ENCODE measurements around the gene MEOX1.

The MEOX1 gene

DNA sequence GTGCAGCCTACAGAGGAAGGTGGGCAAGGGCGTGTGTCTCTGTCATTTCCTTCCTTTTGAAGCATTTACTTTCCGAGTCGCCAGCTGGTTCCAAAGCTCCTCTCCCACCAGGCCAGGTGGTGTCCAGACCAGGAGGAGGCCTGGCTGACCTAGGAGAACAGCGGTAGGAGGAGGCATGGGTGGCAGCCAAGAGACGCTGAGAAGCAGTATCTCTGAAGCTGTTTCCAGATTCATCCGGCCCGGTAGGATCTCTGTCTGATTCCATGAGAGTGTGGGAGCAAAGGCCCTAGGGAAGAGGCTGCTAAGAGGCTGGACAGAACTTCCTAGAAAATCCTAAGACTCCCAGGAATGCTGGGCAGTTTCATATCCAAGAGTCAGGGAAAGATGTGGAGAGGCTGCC is 20.3 kb downstream of the MEOX1 start:
- Histone ChIP-seq H3K36me3 (ENCODE audit: control insufficient read depth, insufficient read depth, low read length) (no peaks in the 10 kb centered on the region), H3K4me3 (ENCODE audit: insufficient read depth, low read depth, low read length, poor library complexity, severe bottlenecking) (no peak overlapping the region), H3K9me3 (ENCODE audit: control insufficient read depth, low read length) (no peaks in the 10 kb centered on the region), H3K27ac (ENCODE audit: insufficient read depth, low read length, poor library complexity, severe bottlenecking) (no peak overlapping the region), H3K27me3 (replicated peaks; ENCODE audit: control insufficient read depth, insufficient read depth, low read length, poor library complexity, severe bottlenecking) (no peaks in the 10 kb centered on the region), H3K4me1 (ENCODE audit: control insufficient read depth, insufficient read depth, low read length, poor library complexity, severe bottlenecking) (no peaks in the 10 kb centered on the region)
- no peak for DNase-seq

DNA sequence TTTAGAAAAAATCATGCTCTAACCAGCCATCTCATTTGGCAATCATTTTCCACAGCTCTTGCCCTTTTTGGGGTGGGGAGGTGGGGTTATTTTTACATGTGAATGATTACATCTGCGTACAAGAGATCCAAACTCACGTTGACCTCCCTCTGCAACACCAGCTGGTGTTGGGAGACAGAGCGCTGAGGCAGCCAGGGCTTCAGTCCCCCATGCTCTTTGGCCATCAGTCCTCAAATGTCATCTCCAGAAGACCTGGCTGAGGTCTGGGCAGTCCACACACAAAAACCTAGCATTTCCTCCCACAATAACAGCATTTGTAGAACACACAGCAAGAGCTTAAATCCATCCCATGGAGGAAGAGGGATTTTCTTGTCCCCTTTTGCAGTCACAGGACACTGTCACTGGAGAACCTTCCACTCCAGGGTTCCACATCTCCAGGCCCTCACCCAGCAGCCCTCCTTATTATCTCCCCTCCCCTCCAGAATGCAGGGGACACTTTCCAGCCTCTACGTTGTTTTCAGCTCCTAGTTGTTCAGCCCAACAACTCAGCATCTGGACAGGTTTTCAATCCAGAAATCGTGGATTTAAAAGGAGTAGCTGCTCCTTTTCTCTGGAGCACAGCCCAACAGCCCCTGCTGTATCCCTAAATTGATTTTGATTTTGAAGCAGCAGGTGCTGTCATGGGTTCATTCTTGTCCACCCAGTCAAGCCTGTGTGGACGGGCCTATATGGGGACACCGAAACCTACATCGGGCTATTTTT is 21.1 kb downstream of the MEOX1 start:
- Histone ChIP-seq H3K27ac (ENCODE audit: insufficient read depth, low read length, poor library complexity, severe bottlenecking) (no peak overlapping the region), H3K9me3 (ENCODE audit: control insufficient read depth, low read length) (no peaks in the 10 kb centered on the region), H3K27me3 (replicated peaks; ENCODE audit: control insufficient read depth, insufficient read depth, low read length, poor library complexity, severe bottlenecking) (no peaks in the 10 kb centered on the region), H3K4me1 (ENCODE audit: control insufficient read depth, insufficient read depth, low read length, poor library complexity, severe bottlenecking) (no peaks in the 10 kb centered on the region), H3K36me3 (ENCODE audit: control insufficient read depth, insufficient read depth, low read length) (no peaks in the 10 kb centered on the region), H3K4me3 (ENCODE audit: insufficient read depth, low read depth, low read length, poor library complexity, severe bottlenecking) (no peak overlapping the region)
- DNase-seq = no peak

DNA sequence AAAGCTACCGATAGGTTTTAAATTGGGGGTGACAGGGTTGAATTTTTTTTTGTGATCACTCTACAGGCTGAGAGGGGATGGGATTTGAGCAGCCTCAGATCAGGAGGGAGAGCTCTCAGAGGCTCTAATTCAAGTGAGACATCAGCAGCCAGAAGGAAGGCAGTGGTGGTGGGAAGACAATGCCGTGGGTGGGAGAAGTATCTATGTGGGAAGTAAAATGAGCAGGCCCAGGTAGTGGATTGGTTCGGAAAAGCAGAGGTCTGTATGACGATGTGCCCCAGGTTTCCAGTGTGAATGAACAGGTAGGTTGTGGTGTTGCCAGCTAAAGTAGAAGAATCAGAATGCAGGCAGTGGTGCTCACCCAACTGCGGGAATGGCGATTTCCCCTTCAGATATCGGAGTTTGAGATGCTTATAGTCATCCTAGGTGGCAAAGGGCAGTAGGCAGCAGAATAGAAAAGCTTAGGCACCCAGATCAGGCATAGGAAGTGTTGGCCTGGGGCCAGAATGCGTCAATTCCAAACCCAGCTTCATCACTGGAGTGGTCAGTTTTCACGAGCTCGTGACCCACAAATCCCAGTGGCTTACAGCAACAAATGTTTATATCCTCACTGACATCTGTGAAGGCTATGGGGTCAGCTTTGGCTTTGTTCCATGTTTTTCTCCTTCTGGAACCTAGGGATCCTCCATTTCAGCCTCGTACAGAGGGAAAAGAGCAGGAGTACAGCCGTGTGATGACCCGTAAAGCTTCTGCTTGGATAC is 24.0 kb downstream of the MEOX1 start:
- Histone ChIP-seq H3K4me1 (ENCODE audit: control insufficient read depth, insufficient read depth, low read length, poor library complexity, severe bottlenecking) (no peaks in the 10 kb centered on the region), H3K9me3 (ENCODE audit: control insufficient read depth, low read length) (no peaks in the 10 kb centered on the region), H3K27ac (ENCODE audit: insufficient read depth, low read length, poor library complexity, severe bottlenecking) (no peak overlapping the region), H3K4me3 (ENCODE audit: insufficient read depth, low read depth, low read length, poor library complexity, severe bottlenecking) (no peak overlapping the region), H3K36me3 (ENCODE audit: control insufficient read depth, insufficient read depth, low read length) (no peaks in the 10 kb centered on the region), H3K27me3 (replicated peaks; ENCODE audit: control insufficient read depth, insufficient read depth, low read length, poor library complexity, severe bottlenecking) (no peaks in the 10 kb centered on the region)
- no peak for DNase-seq

DNA sequence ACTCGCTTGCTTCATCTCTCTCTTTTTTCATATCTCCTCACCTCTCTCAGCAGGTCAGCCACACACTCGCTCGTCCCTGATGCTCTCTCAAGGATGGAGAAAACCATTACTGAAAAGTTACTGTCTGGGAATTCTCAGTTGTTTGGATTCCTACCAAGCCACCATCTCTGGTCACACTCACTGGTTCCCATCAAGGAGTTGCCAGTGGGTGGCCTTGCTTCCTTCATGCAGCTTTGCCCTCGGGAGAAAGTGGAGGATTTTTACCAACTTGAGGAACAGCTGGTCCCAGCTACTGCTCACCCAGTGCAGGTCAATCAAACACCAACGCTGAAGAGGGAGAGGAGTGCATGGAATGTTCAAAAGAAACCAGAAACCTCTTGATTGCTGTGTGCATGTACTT is 25.3 kb downstream of the MEOX1 start:
- no peak overlapping the region for H3K27ac ChIP-seq (ENCODE audit: insufficient read depth, low read length, poor library complexity, severe bottlenecking)
- no peak for DNase-seq
- no peaks in the 10 kb centered on the region for H3K9me3 ChIP-seq (ENCODE audit: control insufficient read depth, low read length)
- H3K4me1 ChIP-seq (ENCODE audit: control insufficient read depth, insufficient read depth, low read length, poor library complexity, severe bottlenecking) = no peaks in the 10 kb centered on the region
- no peaks in the 10 kb centered on the region for H3K27me3 ChIP-seq (replicated peaks; ENCODE audit: control insufficient read depth, insufficient read depth, low read length, poor library complexity, severe bottlenecking)
- no peak overlapping the region for H3K4me3 ChIP-seq (ENCODE audit: insufficient read depth, low read depth, low read length, poor library complexity, severe bottlenecking)
- H3K36me3 ChIP-seq (ENCODE audit: control insufficient read depth, insufficient read depth, low read length) = no peaks in the 10 kb centered on the region

DNA sequence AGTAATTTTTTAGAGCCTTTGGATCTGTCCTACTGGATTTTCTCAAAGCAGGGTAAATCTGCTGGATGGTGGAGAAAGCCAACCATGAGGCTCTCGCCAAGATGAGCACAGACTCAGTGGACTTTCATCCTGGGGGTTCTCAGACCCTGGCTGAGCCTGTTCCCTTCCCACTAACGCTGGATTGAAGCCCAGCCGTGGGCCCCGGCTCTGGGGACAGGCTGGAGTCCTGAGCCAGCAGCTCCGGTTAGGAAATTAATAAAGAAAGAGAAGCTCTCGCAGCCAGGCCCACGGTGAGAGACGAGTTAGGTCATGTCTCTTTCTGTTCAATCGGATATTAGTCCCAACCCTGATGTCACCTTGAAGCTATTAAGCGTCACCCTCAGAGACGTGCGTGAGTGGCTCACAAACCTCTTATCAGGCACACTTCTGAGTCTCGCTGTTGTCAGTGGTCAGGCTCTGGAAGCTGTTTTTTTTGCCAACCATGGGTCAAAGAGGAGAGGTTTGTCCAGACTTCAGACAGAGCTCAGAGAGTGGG is 27.1 kb downstream of the MEOX1 start:
- Histone ChIP-seq H3K9me3 (ENCODE audit: control insufficient read depth, low read length) (no peaks in the 10 kb centered on the region), H3K36me3 (ENCODE audit: control insufficient read depth, insufficient read depth, low read length) (no peaks in the 10 kb centered on the region), H3K27me3 (replicated peaks; ENCODE audit: control insufficient read depth, insufficient read depth, low read length, poor library complexity, severe bottlenecking) (no peaks in the 10 kb centered on the region), H3K4me1 (ENCODE audit: control insufficient read depth, insufficient read depth, low read length, poor library complexity, severe bottlenecking) (no peaks in the 10 kb centered on the region), H3K27ac (ENCODE audit: insufficient read depth, low read length, poor library complexity, severe bottlenecking) (no peak overlapping the region), H3K4me3 (ENCODE audit: insufficient read depth, low read depth, low read length, poor library complexity, severe bottlenecking) (no peak overlapping the region)
- DNase-seq = no peak

DNA sequence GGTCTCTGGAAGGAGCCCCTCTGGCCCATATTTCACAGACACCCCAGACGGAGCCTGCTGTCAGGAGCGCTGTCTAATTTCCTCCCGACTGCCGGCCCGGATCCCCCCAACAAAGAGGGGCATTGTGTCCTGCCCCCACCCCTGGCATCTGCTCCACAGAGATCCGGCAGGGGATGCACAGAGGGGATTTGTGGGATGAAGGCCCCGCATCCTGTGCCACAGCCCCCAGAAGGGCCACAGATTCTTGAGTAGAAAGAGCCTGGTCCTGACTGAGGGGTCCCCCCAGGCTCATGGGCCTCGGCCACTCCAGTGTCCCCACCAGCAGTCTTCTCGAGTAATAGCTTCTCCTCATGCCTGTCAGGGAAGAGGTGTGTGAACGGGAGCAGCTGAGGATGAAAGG is 29.5 kb downstream of the MEOX1 start:
- Histone ChIP-seq H3K4me3 (ENCODE audit: insufficient read depth, low read depth, low read length, poor library complexity, severe bottlenecking) (no peak overlapping the region), H3K9me3 (ENCODE audit: control insufficient read depth, low read length) (no peaks in the 10 kb centered on the region)

DNA sequence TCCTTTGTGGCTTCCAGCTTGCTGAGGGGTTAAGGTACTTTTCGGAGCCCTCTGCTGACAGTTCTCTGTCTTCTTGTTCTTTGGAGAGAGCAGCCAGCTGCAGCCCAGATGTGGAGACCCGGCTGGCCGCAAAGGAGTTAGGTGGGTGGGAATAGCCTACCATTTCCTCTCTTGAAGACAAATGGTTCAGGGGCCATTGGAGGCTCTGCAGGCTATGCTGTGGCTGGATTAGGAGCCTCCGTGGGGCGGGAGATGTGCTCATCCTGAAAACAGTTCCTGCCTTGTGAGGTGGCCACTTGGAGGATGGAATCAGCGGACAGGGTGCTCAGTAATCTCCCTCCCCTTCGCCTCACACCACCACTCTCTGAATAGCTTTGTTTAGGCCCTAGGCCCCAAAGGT is 30.3 kb downstream of the MEOX1 start:
- Histone ChIP-seq H3K27ac (ENCODE audit: insufficient read depth, low read length, poor library complexity, severe bottlenecking) (no peak overlapping the region), H3K4me1 (ENCODE audit: control insufficient read depth, insufficient read depth, low read length, poor library complexity, severe bottlenecking) (no peaks in the 10 kb centered on the region), H3K36me3 (ENCODE audit: control insufficient read depth, insufficient read depth, low read length) (no peaks in the 10 kb centered on the region), H3K27me3 (replicated peaks; ENCODE audit: control insufficient read depth, insufficient read depth, low read length, poor library complexity, severe bottlenecking) (no peaks in the 10 kb centered on the region), H3K4me3 (ENCODE audit: insufficient read depth, low read depth, low read length, poor library complexity, severe bottlenecking) (no peak overlapping the region), H3K9me3 (ENCODE audit: control insufficient read depth, low read length) (no peaks in the 10 kb centered on the region)
- no peak for DNase-seq

More for the DNA sequence above, 29.5 kb downstream of the MEOX1 start:
- Histone ChIP-seq H3K27me3 (replicated peaks; ENCODE audit: control insufficient read depth, insufficient read depth, low read length, poor library complexity, severe bottlenecking) (no peaks in the 10 kb centered on the region), H3K36me3 (ENCODE audit: control insufficient read depth, insufficient read depth, low read length) (no peaks in the 10 kb centered on the region), H3K4me1 (ENCODE audit: control insufficient read depth, insufficient read depth, low read length, poor library complexity, severe bottlenecking) (no peaks in the 10 kb centered on the region), H3K27ac (ENCODE audit: insufficient read depth, low read length, poor library complexity, severe bottlenecking) (no peak overlapping the region)
- no peak for DNase-seq

DNA sequence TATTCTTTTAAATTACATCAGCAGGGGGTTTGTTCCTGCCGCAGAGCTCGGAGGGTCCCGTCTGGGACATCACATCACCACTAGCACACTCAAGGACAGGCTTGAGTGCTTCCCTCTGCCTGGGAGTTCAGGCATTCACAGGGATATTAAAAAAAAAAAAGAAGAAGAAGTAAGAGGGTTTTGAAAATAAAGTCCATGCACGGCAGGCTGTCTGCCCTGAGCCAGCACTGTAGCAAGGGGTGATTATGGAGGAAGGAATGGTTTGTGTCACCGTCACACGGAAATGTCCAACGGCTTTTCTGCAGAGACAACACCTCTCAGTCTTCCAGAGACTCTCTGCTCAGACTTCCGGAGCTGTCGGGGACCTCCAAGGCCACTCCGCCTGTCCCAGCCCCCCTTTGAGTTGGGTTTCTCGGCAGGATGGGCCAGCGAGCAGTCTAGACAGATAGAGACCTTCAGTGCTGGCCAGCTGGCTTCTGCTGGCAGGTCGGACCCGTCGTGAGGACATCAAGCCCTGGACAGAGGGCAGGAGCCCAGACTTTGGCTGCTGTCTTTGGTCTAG is 33.6 kb downstream of the MEOX1 start:
- no peaks in the 10 kb centered on the region for H3K9me3 ChIP-seq (ENCODE audit: control insufficient read depth, low read length)
- no peaks in the 10 kb centered on the region for H3K4me1 ChIP-seq (ENCODE audit: control insufficient read depth, insufficient read depth, low read length, poor library complexity, severe bottlenecking)
- no peak for DNase-seq
- no peaks in the 10 kb centered on the region for H3K36me3 ChIP-seq (ENCODE audit: control insufficient read depth, insufficient read depth, low read length)
- H3K4me3 ChIP-seq (ENCODE audit: insufficient read depth, low read depth, low read length, poor library complexity, severe bottlenecking) = no peak overlapping the region
- no peaks in the 10 kb centered on the region for H3K27me3 ChIP-seq (replicated peaks; ENCODE audit: control insufficient read depth, insufficient read depth, low read length, poor library complexity, severe bottlenecking)
- H3K27ac ChIP-seq (ENCODE audit: insufficient read depth, low read length, poor library complexity, severe bottlenecking) = no peak overlapping the region

DNA sequence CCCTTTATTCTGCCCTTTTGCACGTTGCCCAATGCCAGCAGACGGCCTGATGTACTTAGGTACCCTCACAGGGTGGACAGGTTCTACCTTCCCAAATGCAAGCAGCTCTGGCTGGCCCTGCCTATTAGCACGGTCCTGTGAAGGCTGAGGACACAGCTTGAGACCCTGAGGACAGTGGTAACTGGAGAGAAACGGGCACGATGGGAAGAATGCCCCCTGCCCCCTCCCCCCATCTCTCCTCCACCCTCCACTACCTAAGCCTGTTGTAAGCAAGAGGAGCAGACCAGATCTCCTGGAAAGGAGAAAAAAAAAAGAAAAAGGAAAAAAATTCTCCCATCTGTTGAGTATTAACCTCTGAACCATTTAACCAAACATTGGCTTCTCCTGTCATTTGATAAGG is 34.1 kb downstream of the MEOX1 start:
- Histone ChIP-seq H3K27me3 (replicated peaks; ENCODE audit: control insufficient read depth, insufficient read depth, low read length, poor library complexity, severe bottlenecking) (no peaks in the 10 kb centered on the region), H3K9me3 (ENCODE audit: control insufficient read depth, low read length) (no peaks in the 10 kb centered on the region), H3K4me1 (ENCODE audit: control insufficient read depth, insufficient read depth, low read length, poor library complexity, severe bottlenecking) (no peaks in the 10 kb centered on the region), H3K27ac (ENCODE audit: insufficient read depth, low read length, poor library complexity, severe bottlenecking) (no peak overlapping the region), H3K4me3 (ENCODE audit: insufficient read depth, low read depth, low read length, poor library complexity, severe bottlenecking) (no peak overlapping the region), H3K36me3 (ENCODE audit: control insufficient read depth, insufficient read depth, low read length) (no peaks in the 10 kb centered on the region)
- no peak for DNase-seq

DNA sequence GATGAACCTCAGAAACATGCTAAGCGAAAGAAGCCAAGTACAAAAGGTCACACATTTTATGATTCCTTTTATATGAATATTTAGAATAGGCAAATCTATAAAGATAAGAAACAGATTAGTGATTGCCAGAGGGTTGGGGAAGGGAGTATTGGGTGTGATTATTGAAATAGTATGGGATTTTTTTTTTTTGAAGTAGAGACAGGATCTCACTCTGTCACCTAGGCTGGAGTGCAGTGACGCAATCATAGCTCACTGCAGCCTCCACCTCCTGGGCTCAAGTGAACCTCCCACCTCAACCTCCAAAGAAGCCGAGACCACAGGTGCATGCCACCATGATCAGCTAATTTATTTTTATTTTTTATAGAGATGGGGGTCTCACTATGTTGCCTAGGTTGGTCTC is 35.7 kb downstream of the MEOX1 start:
- no peaks in the 10 kb centered on the region for H3K36me3 ChIP-seq (ENCODE audit: control insufficient read depth, insufficient read depth, low read length)
- DNase-seq = no peak
- no peaks in the 10 kb centered on the region for H3K4me1 ChIP-seq (ENCODE audit: control insufficient read depth, insufficient read depth, low read length, poor library complexity, severe bottlenecking)
- no peak overlapping the region for H3K27ac ChIP-seq (ENCODE audit: insufficient read depth, low read length, poor library complexity, severe bottlenecking)
- no peak overlapping the region for H3K4me3 ChIP-seq (ENCODE audit: insufficient read depth, low read depth, low read length, poor library complexity, severe bottlenecking)
- no peaks in the 10 kb centered on the region for H3K27me3 ChIP-seq (replicated peaks; ENCODE audit: control insufficient read depth, insufficient read depth, low read length, poor library complexity, severe bottlenecking)
- H3K9me3 ChIP-seq (ENCODE audit: control insufficient read depth, low read length) = no peaks in the 10 kb centered on the region
